ENCODE results near the gene ATP2C2. TPM values are rescaled to one million over a fixed set of nuclear protein-coding genes. Genes with fewer than 3 reads are reported as not detected.

The ATP2C2 gene
- total RNA-seq, 1 experiment from 2014 or later: 4.0 TPM

DNA sequence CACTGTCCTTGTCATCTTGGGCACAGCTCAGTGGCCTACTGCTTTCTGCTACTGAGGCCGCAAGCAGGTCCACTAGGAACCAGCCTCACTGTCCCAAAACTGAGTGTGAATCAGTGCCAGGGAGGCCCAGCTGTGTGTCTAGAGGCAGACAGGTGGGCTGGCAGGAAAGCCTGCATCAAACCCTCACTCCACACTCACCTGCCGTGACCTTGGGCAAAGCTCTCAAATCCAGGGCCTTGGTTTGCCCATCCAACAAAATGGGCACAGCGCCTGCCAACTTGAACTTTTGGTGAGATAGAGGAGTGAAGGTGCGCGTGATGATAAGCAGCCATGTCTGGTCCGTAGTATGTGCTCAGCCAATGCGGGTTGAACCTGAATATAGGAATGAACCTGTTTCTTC is 14.8 kb downstream of the ATP2C2 start:
- Mint-ChIP-seq H3K27me3 (ENCODE audit: low read depth) (peaks cover 6% of the 10 kb centered on the region), H3K4me1 (peaks cover 14 to 23% of the 10 kb centered on the region in 2 experiments), H3K4me3 (no peak overlapping the region), H3K9me3 (peaks cover 11 to 21% of the 10 kb centered on the region in 2 experiments), H3K36me3 (ENCODE audit: insufficient read depth in 1 of 3, low read depth in 3 of 3) (0 out of 7 replicates have a peak, but pooled peaks cover 0 to 2% (median 0%) of the 10 kb centered on the region in 3 experiments), H3K27ac (no peak overlapping the region)
- Histone ChIP-seq H2BK120ac (ENCODE audit: low read depth, low read length, poor library complexity, severe bottlenecking) (no peak overlapping the region), H2BK12ac (ENCODE audit: insufficient read length, low read depth, low read length) (no peak overlapping the region), H2BK15ac (ENCODE audit: low read depth, low read length) (no peak overlapping the region), H3K23ac (ENCODE audit: insufficient read length, low read depth, low read length) (no peak overlapping the region), H3T11ph (ENCODE audit: low read length) (no peak overlapping the region), H3K27ac (ENCODE audit: insufficient read length, low read depth, low read length) (no peak overlapping the region), H3K4me2 (ENCODE audit: insufficient read depth, insufficient read length, low read length) (no peak overlapping the region), H3K18ac (ENCODE audit: insufficient read length, low read depth, low read length) (no peak overlapping the region), H3K9me3 (ENCODE audit: control insufficient read depth, low read depth, low read length) (no peaks in the 10 kb centered on the region), H4K91ac (ENCODE audit: insufficient read length, low read depth, low read length) (no peak overlapping the region), H3K79me1 (ENCODE audit: insufficient read depth, low read depth, low read length, poor library complexity, severe bottlenecking) (no peaks in the 10 kb centered on the region), H4K20me1 (ENCODE audit: control insufficient read depth, insufficient read depth, insufficient read length) (no peaks in the 10 kb centered on the region), H2BK5ac (ENCODE audit: insufficient read length, low read length) (no peak overlapping the region), H4K5ac (ENCODE audit: insufficient read length, low read depth, low read length) (no peak overlapping the region), H3K79me2 (ENCODE audit: insufficient read depth, low read length) (no peaks in the 10 kb centered on the region), H3K9ac (ENCODE audit: extremely low read depth, insufficient read length, low read length) (no peak overlapping the region), H3K27me3 (ENCODE audit: insufficient read depth, low read length) (no peaks in the 10 kb centered on the region), H4K8ac (replicated peaks; ENCODE audit: insufficient read length, low read depth, low read length) (no peak overlapping the region), H2AFZ (ENCODE audit: low read length) (no peak overlapping the region), H2BK20ac (ENCODE audit: low read depth, low read length, poor library complexity, severe bottlenecking) (no peak overlapping the region), H3K56ac (ENCODE audit: insufficient read length, low read depth, low read length) (no peak overlapping the region), H2AK5ac (ENCODE audit: insufficient read length, low read length) (no peak overlapping the region), H3K4me1 (ENCODE audit: insufficient read depth, low read length) (peaks cover 4% of the 10 kb centered on the region; the same call in 1 of the 2 replicates), H3K4ac (ENCODE audit: low read depth, low read length) (no peak overlapping the region), H3K14ac (ENCODE audit: insufficient read depth, low read length) (no peak overlapping the region), H3K23me2 (ENCODE audit: insufficient read length, low read depth, low read length, poor library complexity, severe bottlenecking) (no peaks in the 10 kb centered on the region)
- TF ChIP-seq, protein P1, sequence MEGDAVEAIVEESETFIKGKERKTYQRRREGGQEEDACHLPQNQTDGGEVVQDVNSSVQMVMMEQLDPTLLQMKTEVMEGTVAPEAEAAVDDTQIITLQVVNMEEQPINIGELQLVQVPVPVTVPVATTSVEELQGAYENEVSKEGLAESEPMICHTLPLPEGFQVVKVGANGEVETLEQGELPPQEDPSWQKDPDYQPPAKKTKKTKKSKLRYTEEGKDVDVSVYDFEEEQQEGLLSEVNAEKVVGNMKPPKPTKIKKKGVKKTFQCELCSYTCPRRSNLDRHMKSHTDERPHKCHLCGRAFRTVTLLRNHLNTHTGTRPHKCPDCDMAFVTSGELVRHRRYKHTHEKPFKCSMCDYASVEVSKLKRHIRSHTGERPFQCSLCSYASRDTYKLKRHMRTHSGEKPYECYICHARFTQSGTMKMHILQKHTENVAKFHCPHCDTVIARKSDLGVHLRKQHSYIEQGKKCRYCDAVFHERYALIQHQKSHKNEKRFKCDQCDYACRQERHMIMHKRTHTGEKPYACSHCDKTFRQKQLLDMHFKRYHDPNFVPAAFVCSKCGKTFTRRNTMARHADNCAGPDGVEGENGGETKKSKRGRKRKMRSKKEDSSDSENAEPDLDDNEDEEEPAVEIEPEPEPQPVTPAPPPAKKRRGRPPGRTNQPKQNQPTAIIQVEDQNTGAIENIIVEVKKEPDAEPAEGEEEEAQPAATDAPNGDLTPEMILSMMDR (conservative IDR thresholded peaks at IDR 0.05): no peak
- WGBS (ENCODE audit: extremely low coverage, insufficient read length, low lambda C conversion rate): no CpG with 5 or more reads among the region's 7 CpGs
- no peak for DNase-seq

Data from H9 (cell line).